NK-92 (cell line): Measurements from ENCODE around the gene KLHL29.

Experiments
- DNase-seq: peaks from one replicate; lab custom pipeline; 2025; ENCODE audit not compliant: unreplicated experiment; lab: John Stamatoyannopoulos, UW

The KLHL29 gene

DNA sequence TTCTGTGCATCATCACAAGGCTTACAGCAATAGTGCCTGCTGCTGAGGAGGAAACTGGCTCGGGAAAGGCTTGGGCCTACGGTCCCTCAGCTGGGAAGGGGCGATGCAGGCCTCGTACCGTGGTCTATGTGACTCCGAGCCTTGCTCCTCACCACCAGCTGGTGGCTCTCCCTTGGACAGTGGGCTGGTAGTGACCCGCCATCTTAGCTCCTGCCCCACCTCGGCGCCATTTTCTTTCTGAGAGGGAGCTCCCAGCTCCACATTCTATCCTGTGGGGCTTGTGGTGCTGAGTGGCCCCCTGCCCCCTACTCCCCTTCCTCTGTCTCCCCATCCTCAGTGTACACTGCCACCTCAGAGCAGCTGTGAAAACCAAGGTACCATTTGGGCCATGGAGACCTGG is 255.7 kb downstream of the KLHL29 start:
- DNase-seq: no peak

DNA sequence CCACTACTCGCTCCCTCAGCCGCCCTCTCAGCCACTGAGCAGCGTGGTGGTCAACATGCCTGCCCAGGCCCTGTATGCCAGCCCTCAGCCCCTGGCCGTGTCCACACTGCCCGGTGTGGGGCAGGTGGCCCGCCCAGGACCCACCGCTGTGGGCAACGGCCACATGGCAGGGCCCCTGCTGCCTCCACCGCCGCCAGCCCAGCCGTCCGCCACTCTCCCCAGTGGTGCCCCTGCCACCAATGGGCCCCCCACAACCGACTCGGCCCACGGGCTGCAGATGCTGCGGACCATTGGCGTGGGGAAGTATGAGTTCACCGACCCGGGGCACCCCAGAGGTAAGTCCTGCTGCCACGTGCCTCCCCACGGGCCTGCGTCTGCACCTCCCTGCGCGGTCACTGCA is 257.5 kb downstream of the KLHL29 start:
- DNase-seq: no peak

DNA sequence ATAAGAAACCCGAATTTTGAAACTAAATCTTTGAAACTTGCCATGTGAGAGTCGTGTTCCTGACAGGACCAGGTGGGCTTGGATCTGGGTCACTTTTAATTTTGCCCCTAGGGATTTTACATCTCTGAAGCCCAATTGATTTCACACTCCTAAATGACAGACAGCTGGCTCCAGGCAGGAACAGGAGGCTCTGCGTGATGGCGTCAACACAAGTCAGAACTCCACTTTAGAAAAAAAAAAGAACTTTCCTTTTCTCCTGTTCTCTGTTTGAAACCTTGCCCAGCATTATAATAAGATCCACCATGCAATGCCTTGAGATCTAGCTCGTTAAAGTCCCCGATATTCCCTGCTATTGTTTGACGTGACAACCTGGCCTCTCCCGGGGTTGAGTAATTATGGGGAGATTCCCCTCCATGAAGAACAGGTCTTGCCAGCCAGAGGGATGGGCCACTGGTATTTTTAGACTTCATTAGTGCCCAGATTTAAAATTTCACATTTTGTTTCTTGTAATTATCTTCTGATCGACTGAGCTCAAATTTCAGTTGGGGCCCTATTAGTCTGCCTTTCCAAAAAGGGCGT is 260.3 kb downstream of the KLHL29 start:
- DNase-seq: no peak

DNA sequence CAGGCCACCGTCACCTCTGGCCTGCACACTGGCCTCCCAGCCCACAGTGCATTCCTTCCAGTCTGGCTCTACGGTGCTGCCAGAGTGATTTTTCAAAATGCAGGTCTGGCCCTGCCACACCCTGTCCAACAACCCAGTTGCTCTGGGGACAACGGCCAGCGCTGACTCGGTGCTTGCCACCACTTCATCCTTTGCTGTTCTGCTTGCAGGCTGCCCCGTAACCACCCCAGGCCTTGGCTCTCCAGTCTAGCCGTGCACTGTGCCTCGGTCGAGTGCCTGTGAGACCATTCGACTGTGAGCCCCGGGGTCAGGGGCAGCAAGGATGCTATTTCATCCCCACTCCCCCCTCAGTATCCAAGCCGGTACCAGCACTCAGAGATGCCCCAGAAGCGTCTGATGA is 262.6 kb downstream of the KLHL29 start:
- no peak for DNase-seq

DNA sequence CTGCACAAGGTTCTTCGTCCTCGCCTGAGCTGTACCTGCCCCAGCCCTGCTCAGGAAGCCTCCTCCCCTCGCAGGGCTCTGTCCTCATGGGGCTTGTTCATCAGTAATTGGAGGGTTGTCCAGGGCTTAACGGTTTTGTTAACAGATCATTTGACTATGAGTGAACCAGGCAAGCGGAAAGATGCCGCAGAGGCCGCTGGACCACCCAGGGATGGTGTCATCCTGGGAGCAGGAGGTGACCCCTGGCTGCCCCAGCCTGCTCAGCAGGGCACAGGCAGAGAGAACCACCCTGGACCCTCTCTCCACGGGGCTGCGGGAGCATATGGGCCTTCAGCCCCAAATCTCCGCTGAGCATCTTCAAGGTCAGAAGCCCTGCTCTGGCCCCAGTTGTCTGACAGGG is 264.3 kb downstream of the KLHL29 start:
- DNase-seq: no peak

DNA sequence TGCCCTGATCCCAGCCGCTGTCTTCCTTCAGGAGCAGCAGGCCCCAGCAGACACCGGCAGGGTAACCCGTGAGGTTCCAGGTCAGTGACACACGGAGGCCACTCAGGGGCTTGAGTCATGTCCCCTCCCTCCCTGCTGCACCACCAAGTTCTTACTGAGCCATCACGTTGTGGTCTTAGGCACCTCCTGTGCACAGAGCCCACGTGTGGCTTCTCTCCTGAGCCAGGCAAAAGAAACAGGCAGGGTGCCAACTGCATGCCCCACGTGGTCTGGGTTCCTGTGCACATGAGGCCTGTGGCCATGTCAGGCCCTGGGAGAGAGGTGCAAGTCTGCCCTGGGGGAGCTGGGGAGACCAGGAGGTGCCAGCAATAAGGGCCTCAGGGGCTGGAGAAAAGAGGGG is 264.8 kb downstream of the KLHL29 start:
- no peak for DNase-seq

DNA sequence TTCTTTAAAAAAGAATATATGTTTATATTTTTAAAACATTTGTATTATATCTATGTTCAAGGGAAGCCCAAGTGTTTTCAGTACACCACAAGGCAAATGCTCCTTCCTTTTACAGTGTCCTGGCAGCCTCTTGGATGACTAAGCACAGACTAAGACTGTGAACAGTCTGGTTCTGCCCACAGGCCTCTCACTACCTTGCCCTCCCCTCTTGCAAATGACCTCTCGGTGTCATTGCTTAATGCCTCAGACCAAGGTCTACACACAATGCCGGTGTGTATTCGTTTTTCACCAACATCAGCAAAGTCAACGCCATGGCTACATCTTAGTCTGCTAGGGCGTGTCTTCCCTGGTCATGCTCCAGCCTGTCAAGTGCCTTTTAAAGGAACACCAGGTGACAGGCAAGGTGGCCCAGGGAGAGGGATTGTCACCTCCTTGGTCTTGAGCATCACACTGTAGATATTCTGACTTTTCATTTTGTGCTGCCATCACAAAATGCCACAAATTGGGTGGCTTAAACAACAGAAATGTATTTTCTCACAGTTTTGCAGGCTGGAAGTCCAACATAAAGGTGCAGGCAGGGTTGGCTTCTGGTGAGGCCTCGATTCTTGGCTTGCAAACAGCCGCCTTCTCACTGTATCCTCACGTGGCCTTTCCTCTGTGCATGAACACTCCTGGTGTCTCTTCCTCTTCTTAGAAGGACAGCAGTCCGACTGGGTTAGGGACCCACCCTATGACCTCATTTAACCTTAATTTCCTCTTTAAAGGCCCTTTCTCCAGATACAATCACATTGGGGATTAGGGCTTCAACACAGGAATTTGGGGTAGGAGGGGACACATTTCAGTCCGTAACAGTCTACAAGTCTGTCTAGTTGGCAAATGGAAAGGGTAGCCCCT is 266.5 kb downstream of the KLHL29 start:
- DNase-seq: no peak

DNA sequence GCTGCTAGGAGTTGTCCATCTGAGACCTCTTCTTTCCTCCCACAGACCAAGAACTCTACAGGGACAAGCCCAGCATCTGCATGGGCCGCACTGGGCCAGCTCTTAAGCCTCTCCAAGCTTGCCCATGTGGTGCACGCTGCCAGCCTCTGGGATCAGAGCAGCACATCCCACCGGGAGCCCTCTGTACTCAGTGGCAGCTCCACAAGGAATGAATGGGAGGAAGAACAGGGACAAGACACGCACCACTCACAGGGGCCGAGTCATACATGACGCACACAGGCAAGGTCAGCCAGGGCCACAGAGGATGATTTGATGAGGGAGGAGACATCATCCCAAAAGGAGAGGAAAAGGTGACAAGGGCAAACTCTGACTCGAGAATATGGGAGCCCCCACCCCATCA is 268.3 kb downstream of the KLHL29 start:
- no peak for DNase-seq

DNA sequence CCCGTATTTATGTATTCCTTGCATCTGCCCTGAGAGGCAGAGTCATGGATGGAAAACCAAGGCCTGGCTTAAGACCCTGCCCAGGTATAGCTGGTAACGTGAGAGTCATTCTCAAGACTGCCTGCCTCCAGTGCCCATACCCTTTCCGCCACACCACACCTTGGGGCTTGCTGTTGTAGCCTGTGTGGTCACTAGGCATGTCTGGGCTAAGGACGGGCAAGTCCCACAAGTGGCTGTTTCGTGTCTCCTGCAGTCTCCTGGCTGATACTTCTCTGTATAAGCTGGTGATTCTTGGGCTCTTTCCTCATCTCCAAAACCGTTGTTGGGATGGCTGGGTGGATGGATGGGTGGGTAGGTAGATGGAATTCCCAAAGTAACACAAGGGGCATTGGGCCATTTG is 269.8 kb downstream of the KLHL29 start:
- DNase-seq: no peak

DNA sequence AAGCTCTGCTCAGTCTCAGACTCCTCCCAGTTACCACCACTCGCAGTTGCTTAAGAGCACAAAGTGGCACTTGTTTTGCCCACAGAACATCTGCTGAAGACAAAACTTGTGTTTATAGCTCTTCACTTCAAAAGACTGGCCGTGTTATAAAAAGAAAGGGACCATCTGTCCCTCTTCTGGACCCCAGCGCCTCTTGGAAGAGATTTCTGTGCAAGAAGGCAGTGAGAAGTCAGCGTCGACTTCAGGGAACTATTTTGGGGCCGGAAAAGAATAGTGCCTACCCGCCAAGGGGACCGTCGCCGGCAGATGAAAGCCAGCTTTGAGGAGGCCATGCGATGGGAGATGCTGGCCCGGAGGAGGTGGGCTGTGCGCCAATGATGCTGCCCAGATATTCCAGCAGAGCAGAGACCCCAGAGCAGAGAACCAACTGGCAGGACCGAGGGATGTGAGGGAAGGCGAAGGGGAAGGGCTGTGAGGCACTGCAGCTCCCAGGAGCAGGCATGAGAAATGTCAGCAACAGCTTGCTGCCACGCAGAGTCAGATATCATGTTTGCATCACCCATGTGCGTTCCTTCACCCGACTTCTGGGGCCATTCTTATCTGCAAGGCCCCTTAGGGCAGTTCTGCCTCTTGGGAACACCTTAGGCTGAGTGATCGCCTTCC is 271.1 kb downstream of the KLHL29 start:
- no peak for DNase-seq

DNA sequence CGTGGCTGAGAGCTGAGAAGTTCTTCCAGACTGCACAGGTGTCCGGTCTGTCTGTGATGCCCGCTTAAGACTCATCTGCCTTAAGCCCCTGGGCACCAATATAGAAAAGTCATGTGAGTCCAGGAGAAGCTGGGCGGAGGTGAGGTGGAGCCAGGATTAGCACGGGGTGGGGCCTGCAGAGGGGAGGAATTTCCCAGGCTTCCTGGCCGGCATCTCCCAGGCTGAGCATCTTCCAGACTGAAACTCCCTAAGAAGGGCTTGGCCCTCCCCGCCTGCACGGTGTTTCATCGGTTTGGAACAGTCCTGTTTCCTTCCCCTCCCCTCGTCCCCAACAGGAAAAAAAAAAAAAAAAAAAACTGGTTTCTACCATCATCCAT is 271.6 kb downstream of the KLHL29 start:
- DNase-seq: no peak

DNA sequence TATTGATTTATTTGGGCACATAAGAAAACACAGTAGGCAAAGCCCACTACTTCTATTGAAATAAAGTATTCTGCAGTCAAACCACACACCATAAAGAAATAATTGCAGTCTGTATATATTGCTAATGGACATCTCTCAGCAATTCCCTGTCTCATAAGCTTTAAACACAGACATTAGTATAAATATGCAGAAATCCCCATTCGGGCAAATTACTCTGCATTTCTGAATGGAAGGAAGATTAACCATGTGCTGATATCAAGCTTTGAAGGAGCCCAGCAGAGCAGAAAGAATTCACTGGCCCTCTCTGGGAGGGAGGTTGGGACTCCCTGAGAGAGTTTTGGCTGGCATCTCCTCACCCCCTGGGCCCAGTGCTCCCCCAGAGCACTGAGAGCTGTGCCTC is 272.4 kb downstream of the KLHL29 start:
- no peak for DNase-seq

DNA sequence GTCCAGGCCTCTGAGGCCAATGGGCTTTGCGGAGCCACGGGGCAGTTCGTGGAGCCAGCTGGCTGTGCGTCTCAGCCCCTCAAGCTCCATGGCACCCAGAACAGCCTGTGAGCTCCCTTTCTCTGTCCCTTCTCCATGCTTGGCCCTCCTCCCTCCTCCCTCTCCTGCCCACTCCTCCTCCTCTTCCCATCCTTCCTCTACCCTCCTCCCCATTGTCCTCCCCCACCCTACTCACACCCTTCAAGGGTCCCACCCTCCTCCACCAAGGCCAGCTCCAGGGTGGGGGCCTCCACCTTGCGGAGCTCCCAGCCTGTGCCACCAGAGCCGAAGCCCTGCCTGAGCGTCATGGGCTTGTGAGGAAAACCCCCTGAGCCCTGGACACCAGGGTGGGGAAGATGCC is 273.0 kb downstream of the KLHL29 start:
- DNase-seq: no peak

DNA sequence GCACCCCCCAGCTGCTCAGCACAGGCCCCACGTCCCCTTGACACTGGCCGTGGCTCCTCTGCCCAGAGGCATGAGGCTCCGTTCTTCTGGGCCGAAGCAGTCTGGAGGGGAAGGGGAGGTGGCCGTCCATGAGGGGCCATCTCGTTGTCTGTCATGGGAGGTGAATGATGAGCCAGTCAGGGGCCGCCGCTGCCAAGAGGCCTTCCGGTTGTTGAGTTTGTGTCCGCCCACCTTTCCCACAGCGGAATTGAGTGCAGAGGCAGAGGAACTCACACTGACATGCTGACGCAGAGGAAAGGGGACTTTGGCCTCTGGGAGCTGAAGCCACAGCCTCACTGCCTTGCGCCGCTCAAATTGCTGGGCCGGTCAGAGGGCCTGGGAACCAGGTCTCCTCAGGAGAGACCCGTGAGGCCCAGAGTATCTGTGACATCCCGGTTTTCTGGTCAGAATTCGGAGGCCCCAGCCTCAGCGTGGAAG is 273.5 kb downstream of the KLHL29 start:
- no peak for DNase-seq

DNA sequence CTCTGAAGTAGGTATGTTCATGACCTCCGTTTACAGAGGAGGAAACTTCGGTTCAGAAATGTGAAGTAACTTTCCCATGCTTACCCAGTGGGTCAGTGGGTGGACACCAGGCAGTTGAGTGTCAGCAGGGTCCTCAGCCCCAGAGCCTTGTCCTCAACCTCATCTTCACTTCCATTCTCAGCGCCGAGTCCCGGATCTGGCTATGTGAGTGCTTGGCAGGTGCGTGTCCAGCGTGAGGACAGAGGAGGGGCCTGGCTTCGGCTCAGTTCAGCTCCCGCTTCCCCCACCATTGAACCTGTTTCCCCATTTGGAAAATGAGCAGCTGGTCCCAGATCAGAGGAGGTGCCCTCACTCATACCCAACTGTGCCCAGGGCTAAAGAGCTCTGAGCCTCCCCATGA is 274.3 kb downstream of the KLHL29 start:
- no peak for DNase-seq

DNA sequence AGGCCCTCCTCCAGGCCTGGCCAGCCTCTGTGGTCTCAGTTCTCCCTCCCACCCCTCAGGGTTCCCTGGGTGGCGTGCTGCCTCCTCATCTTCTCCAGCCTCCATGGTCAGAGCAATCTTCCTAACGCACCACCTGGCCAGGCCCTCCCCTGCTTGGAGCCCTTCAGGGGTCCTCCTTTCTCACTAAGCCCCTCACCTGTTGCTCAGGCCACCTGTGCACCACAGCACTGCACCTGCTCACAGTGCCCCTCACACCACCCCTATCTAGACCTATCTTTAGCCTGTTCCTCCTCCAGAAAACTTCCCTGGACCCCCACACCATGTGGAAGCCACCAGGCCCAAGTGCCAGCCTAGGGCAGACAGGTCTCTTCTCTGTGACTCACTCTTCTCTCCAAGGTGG is 274.8 kb downstream of the KLHL29 start:
- DNase-seq: no peak

DNA sequence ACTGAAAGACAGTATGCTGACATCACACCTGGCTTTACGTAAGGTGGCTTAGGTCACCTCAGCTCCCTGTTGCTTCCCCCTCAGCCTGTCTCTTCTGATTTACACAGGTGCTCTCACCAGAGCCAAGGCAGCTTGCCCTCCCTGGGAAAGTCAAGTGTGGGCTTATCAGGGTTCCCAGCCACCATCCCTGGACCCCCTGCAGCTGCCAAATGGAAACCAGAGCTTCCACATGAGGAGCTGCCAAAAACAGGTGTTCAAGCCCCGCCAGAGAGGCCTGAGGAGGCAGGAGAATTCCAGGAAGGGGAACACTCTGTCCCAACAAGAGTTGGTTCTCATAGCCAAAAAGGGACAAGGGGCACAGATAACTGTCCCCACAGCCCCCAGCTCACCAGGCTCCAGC is 275.3 kb downstream of the KLHL29 start:
- no peak for DNase-seq

DNA sequence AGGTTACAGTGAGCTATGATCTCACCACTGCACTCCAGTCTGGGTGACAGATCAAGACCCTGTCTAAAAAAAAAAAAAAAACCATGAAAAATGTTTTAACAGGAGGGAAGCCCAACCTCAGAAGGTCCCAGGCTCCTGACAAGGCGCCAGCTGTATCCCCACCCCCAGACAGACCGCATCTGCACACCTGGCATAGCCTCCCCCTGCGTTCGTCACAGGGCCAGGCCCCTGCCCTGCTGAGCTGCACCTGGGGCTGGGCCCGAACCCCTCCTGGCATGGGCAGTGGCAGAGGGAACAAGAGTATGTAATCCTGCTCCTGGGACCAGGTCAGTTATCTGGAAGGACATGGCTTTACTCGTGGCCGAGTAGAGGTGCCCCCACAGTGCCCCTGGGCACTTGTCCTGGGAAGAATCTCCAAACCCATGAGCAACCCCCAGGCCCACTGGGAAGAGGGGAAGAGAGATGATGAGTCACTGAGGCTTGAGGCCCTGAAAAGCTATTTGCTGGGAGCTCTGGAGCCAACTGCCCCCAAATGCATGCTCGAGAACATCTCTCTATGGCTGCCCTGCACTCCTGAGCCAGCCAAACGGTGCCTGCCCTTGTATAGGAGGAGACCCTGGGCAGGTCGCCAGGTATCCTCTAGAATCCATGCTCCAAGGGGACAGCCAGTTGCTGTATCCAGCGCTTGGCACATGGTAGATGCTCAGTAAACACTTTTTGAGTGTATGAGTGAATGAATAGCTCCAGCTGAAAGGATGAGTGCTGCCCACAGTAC is 276.5 kb downstream of the KLHL29 start:
- no peak for DNase-seq

DNA sequence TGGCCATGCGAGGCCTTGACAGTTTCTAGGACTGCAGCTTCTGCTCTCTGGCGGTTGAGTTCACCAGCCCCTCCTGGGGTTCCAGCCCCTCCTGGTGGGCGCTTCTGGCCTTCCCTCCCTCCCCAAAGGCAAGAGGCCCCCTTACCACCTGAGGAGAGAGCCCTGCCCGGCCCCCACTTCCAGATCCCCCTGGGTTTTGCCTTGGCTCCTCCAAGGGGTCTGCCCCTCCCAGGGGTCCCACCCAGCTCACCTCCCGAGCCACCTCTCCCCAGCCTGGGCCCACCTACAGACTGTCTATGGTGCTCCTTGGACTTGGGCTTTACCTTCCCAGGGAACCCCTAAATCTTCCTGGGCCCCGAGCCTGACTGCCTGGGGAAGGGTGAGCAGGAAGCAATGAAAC is 277.5 kb downstream of the KLHL29 start:
- DNase-seq: no peak

DNA sequence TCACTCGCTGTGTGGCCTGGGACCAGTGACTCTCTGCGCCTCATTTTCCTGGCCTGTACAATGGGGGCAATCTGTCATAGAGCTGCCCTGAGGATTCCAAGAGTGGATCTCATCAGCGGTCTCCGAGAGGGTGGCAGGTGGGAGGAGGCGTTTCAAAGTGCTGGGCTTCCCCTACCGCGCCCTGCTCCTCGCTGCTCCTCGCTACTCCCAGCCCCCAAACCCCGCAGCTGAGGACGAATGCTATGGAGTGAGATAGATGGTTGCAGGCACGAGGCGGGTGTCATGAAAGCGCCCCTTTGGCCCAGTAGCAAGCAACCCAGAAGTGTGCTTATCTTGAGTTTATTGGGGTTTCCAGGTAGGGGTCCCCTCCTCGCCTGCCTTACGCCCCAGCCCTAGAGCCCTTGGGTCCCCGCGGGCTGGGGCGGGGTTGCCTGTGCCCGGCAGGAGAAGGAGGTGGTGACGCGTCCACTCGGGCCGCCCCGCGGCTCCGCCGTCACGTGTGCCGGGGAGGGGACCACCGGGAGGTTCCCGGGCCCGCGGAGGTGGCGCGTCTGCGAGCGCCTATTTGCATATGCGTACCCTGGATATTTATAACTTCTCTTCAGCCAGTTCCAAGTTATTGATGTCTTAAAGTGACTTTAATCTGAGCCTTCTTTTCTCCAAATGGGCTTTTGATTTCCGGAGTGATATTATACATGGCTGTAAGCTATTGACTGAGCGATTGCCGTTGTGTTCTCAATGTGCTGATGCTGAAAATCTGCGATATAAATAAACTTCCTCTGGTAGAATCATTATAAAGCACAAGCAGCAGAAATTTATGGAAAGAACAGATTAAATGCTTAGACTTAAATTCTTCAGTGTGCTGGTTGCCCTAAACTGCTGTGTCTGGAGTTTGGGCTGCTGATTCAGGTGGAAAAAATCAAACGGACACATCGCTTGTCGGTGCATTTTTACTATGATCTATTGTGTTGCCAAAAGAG is 278.3 kb downstream of the KLHL29 start:
- no peak for DNase-seq
